NCI-H345 treated with DMSO at 0.1 percent for 48 hours (cell line): ENCODE results near the gene ACCSL.

Source experiments
- DNase-seq: peaks from one replicate; lab custom pipeline; 2025; ENCODE audit not compliant: unreplicated experiment; lab: John Stamatoyannopoulos, UW

ACCSL gene

DNA sequence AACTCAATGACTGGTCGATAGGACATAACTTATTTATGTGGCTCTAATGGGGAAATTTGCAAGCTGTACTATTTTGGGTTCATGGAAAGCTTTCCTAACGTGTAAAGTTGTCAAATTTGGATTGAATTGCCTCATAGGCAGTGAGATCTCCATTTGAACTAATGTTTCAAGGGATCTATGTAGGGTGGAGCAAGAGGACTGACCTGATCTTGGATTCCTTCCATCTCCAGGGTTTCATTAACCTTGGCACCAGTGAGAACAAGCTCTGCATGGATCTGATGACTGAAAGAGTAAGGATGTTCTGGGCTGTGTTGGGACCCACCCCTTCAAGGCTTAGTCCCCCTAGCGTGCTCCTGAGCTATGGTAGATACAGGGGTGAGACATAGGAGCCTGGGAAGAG, 2.1 kb downstream of the ACCSL start:
- DNase-seq = no peak

DNA sequence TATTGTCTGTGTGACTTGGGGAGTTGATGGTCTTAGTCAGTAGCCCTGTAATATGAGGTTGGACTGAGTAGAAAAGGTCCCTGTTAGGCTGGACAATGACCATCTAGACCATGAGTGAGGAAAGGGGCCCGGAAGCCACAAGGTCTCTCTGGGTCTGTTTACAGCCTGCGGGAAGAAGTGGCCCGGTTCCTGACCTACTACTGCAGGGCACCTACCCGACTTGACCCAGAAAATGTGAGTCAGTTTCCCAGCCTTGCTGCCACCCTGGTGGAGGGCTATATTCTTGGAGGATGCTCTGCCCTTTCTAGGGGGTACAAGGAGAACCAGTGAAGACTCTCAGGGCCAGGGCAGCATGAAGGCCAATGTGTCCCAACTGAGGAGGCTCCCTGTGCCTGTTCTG, 3.4 kb downstream of the ACCSL start:
- DNase-seq = no peak

DNA sequence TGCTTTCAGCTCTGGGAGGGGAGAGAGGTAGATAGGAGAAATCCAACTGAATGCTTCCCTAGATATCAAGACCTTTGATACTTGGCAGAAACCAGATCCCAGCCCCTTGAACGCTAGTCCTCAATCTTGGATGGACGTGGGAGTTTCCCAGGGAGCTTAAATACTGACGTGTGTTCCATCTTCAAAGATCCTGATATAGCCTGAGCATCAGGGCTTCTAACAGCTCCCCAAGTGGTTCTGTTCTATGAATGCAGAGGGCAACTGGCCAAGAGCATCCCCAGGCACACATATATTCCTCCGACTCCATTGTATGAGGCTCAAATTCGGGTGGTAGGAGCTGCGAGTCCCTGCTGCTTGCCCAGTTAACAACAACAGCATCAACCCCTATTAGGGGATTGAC, 9.6 kb downstream of the ACCSL start:
- DNase-seq = no peak

DNA sequence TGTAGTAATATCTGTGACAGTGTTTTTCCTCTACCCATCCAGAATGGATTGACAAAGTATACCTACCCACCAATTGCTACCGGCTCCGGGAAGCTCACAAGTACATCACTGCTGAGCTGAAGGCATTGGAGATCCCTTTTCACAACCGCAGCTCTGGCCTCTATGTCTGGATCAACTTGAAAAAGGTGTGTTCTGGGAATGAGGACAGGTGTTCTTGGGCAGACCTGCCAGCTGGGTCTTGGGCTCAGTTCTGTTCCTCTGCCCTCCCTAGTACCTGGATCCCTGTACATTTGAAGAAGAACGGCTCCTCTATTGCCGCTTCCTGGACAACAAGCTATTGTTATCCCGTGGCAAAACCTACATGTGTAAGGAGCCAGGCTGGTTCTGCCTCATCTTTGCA, 10.5 kb downstream of the ACCSL start:
- DNase-seq = no peak

DNA sequence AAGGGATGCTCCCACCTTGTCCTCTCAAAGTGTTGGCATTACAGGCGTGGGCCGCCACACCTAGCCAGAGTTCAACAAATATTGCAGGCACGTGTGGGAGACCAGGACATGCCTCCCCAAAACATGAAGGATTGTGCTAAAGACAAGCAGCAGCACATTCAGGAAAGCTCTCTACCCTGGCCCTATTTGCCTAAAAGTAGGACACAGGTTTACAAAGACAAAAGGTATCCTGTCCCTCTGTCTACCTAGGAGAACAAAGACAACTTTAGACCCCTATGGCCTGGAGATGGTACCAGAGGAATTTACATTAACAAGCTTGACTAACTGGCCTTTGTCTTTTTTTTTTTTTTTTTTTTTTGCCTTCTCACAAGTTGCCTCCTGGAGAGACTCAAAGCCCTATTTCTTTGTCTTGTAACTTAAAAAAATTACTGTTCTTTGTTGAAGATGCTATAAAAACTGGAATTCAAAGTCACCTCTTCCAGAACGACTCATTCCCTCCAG, 17.4 kb downstream of the ACCSL start:
- no peak for DNase-seq

DNA sequence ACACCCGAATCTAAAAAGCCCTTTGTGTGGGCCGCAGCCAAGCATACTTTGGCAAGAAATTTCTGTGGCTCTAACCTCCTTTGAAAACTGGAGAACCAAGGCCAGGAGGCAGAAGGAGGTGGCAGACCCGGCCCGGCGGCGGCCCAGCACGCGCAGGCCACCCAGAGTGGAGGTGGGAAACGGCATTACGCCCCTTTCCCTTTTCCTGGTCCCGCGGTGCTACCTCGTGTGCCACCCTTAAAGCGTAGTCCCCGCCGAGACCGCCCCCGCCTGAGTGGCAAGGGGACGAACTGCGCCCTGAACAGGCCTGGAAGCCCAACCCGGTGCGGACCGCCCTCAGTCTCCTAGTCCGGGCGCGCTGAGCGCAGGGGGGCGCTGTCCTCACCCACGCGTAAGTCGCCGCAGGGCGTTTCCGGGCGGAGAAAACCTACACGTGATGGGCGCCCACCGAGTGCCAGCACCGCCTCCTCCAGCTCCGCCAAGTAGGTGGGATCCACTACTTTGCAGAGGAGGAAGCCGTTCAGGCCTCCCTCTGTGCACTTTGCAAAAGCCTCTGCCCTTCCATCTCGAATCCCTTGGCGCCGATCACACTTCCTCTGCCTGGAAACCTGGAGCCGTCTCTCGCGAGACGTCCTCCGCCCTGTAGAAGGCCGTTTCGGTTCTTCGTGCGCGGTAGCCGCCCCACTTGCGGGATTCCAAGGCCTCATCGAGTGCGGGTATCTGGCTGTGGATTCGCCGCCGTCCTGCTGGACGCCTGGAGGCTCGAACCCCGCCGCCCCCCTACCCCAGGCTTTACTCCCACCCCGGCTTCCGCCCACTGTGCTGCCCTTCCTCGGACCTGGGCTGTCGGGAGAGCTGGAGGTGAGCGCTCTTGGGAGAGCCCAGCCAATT, 18.3 kb downstream of the ACCSL start, which contains the start of gene ACCS:
Gene ACCS, plus strand, starts transcription at position 430 of the 891 bp plus-strand sequence. CDS start 1,358 bp downstream, outside the sequence.
- peak; percentile 30 for DNase-seq

DNA sequence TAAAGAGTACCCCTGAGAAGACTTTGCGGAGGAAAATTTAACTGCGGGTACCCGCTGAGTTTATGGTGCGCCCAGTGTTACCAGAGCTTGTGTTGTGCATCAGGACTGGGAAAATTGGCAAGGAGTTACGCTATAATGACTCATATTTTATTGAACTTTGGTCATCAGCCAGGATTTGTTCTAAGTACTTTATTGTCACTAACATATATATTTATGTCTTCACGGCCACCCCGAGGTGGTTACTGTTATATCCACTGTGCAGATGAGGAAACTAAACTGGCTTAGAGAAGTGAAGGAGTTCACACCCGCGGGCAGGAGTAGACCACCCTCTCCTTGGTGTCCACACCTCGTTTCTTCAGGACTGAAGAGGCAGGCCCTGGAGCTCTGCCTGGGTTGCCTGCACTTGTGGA, 19.0 kb downstream of the ACCSL start:
- DNase-seq = no peak

DNA sequence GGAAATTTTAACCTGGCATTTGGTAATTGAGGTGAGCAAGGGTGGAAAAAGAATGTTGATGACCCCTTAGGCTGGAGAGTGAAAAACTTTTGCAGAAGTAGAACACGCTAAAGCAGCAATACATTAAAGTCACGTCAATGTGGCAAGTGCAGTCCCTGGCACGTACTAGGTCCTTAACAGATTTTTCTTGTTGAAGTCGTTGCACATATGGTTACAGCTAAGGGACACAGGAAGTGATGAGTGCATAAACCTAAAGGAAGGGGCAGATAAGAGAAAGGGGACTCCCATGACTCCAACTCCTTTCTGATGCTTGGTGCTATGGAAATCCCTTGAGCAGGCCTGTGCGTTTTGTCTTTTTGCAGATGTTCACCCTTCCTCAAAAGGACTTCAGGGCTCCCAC, 19.5 kb downstream of the ACCSL start:
- no peak for DNase-seq

DNA sequence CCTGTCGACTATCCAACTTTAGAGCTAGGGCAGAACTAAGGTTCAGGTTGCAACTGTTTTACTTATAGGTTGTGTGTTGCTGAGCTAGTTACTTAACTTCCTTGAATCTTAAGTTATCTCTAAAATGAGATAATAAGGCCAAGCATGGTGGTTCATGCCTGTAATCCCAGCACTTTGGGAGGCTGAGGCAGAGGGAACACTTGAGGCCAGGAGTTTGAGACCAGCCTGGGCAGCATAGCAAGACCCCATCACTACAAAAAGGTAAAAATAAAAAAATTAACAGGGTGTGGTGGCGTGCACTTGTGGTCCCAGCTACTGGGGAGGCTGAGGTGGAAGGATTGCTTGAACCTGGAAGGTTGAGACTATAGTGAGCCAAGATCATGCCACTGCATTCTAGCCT, 20.4 kb downstream of the ACCSL start:
- no peak for DNase-seq

DNA sequence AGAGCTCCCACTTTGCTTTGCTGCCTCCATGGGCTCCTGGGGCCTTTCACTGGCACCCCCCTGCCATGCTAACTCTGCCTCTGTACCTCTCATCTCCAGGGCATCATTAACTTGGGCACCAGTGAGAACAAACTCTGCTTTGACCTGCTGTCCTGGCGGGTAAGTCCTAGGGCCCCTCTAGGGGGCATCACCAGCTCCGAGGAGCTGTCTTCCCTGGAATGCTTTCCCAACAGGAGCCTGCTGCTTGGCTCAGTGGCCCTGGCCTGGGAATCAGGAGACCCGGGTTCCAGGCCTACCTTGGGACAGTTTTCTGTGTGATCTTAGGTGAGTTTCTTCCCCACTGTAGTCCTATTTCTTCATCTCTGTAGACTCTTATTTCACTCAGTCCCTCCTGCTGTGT, 23.4 kb downstream of the ACCSL start:
- DNase-seq = no peak

DNA sequence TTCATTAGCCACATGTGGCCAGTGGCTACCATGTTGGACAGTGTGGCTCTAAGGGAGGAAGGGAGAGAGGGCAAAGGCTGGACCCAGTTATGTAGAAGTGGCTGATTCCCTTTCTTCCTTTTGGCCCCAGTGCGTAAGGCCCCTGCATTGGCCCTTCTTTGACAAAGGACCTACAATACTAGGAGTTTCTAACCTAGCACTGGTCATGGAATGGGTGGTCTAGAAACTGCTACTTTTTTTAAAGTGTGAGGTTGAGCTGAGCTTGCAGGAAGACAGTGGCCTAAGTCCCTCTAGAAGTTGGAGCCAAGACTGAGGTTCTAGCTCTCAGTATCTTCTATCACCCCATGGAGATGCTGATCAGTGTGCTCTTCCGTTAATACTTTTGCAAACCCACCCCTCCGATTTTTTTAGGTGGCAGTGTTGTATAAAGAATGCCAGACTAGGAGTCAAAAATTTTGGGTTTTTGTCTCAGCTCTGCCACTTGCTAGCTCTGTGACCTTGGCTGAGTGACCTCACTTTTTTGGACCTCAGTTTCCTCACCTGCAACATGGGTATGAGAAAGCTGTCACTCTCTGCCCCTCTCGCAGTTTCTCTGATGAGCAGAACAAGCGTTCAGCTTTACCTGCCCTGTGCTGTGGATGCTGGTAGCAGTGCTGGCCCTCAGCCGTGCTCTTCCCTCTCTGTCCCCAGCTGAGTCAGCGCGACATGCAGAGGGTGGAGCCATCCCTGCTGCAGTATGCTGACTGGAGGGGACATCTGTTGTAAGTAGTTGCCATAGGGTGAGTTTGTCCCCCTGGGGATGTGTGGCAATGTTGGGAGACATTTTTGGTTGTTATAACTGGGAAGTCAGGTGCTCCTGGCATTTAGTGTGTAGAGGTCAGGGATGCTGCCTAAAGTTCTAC, 25.2 kb downstream of the ACCSL start:
- no peak for DNase-seq

DNA sequence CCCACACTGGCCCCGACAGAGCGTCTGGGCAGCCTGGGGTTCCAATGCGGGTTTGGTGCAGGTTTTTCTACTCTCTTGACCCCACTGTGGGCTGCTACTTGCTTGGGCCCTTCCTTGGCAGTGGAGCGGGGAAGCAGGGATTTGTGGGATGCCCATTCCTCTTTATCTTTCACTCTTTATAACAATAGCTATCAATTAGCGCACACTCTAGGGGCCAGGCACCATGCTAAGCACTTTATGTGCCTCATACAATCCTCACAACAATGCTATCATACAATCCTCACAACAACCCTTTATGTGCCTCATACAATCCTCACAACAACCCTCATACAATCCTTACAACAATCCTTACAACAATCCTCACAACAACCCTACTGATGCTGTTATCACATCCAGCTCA, 31.0 kb downstream of the ACCSL start:
- no peak for DNase-seq

DNA sequence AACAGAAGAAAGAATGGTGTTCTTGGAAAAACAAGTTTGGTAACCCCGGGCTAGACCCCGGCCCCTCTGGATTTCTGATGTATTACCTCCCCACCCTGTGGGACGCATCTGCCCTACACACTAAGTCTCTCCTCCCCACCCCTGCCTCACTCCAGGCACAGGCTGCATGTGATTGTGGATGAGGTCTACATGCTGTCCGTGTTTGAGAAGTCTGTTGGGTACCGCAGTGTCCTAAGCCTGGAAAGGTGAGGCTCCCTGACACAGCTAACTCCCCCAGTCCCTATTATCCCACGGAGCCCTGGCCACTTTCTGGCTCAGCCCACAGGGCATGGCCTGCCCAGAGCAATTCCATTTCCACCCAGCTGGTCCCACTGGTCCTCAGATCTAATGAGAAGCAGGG, 31.6 kb downstream of the ACCSL start:
- DNase-seq = no peak

DNA sequence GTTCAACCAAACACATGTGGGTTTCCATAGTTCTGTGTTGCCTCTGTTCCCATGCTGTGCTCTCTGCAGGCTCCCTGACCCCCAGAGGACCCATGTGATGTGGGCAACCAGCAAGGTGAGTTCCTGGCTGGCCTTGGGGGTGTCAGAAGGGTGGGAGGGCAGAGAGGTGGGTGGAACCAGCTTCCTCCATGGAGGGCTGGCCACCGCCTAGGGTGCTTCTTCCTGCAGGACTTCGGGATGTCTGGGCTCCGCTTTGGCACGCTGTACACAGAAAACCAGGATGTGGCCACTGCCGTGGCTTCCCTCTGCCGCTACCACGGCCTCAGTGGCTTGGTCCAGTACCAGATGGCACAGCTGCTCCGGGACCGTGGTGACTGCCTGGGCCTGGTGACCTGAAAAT, 33.2 kb downstream of the ACCSL start:
- no peak for DNase-seq

DNA sequence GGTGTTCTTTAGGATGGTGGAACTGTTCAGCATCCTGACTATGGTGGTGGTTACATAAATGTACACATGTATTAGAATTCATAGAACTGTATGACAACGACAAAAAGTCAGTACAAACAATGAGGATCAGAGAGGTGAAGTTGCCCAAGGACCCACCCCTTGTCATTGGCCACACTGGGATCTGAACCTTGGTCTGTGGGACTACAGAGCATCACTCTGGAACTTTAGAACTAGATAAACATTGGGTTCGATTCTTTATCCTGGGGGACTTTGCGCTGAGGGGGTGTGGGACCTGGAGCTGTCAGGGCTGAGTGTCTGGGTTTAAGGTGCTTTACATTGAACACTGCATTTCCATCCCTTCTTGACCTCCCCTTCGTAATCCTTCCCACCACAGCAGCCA, 34.9 kb downstream of the ACCSL start:
- DNase-seq = no peak

DNA sequence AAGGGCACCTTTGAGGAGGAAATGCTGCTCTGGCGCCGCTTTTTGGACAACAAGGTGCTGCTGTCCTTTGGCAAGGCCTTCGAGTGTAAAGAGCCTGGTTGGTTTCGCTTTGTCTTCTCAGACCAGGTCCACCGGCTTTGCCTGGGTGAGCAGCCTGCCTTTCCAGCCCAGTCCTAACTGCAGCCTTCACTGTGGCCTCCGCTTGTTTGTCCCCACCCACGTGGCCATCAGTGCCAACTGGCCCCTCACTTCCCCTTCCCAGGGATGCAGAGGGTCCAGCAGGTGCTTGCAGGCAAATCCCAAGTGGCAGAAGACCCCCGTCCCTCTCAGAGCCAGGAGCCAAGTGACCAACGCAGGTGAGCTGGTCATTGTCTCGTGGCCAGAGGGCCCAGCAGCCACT, 35.7 kb downstream of the ACCSL start:
- DNase-seq = no peak

DNA sequence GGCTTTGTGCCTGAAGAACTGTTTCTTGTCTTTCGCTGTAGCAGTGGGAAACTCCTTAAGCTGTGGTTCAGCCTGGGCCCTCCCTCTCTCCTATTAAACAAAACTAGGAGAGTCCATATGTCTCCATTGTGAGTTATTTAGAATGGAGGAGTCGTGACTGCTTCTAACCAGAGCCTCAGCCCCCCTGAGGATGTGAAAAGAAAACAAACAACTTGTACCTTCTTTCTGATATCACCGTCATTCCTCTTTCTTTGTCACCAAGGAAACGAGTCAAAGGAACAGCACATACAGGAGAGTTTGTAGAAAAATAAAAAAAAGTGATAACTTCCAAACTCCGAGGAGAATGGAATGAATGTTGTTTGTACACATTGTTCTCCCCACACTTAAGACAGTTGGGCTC, 36.1 kb downstream of the ACCSL start:
- no peak for DNase-seq

DNA sequence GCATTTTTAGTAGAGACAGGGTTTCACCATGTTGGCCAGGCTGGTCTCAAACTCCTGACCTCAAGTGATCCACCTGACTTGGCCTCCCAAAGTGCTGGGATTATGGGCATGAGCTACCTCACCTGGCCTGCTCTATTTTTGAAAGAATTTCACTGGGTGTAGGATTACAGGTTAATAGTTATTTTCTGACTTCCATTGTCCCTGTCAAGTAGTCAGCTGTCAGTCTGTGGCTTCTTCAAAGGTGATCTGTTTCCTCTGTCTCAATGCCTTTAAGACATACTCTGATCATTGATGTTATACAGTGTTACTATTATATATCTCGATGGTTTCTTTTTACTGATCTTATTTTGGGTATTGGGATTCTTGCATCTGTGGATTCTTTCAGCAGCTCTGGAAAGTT, 37.5 kb downstream of the ACCSL start:
- DNase-seq = no peak

DNA sequence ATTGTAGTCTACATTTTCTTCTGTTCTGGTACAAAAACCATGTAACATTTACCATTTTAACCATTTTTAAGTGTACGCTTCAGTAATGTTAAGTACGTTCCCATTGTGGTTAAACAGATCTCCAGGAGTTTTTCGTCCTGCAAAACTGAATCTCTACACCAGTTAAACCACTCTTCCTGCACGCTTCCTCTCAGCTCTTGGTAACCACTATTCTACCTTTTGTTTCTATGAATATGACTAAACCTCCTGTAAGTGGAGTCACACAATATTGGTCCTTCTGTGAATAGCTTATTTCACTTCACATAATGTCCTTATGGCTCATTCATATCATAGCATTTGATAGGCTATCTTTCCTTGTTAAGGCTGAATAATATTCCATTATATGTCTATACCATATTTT, 40.6 kb downstream of the ACCSL start:
- DNase-seq = no peak

DNA sequence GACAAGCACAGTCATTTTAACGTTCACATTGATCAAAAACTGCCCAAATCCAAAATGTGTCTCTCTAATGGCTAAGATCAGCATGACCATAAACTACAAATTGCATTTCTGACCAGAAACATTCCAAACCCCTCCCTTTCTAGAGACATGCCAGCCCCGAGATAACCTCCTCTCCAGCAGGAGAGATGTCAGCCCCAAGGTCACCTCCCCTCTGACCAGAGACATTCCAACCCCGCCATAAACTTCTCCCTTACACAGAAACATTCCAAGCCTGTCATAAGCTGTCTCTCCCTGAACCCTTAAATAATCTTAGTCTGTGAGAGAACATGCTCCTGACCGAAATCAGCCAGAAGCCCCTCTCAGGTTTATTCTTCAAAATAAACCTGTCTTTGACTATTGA, 41.1 kb downstream of the ACCSL start:
- DNase-seq = no peak

DNA sequence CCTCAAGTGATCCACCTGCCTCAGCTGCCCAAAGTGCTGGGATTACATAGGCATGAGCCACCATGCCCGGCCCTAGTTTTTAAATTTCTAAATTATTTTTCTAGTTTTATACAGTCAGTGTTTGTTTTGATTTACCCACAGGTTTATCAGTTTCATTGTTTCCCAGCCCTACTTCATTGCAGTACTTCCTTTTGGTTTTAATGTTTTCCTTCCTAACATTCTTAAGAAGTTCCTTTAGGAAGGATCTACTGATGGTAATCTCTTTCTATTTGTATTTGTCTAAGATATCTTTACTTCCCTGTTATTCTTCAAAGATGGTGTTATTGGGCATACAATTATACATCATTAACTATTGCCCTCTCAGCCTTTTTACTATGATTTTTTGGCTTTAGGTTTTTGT, 42.8 kb downstream of the ACCSL start:
- DNase-seq = no peak
